ENCODE results near the gene IKZF2.

DNA sequence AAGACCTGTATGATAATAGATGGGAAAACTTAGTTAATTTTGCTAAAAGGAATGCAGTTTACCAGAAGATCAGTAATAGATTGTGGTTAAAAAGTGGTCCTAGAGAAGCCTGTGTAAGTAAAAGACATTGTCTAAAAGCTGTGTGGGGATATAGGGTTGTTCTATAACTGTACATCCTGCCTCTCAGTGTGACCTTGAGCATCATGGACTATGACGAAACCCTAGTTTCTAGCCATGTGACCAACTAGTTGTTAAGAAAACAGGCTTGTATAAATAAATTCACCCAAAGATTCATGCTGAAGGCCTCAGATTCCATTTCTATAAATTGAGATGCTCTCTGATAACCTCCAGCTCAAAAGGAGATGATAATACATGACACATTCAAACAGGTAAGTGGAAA lies 160.7 kb downstream of the IKZF2 start:
- TF ChIP-seq POLR2A (IDR thresholded peaks at IDR 0.05) = no peak
- TF ChIP-seq, protein P1, sequence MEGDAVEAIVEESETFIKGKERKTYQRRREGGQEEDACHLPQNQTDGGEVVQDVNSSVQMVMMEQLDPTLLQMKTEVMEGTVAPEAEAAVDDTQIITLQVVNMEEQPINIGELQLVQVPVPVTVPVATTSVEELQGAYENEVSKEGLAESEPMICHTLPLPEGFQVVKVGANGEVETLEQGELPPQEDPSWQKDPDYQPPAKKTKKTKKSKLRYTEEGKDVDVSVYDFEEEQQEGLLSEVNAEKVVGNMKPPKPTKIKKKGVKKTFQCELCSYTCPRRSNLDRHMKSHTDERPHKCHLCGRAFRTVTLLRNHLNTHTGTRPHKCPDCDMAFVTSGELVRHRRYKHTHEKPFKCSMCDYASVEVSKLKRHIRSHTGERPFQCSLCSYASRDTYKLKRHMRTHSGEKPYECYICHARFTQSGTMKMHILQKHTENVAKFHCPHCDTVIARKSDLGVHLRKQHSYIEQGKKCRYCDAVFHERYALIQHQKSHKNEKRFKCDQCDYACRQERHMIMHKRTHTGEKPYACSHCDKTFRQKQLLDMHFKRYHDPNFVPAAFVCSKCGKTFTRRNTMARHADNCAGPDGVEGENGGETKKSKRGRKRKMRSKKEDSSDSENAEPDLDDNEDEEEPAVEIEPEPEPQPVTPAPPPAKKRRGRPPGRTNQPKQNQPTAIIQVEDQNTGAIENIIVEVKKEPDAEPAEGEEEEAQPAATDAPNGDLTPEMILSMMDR (IDR thresholded peaks at IDR 0.05) = no peak
